ENCODE measurements around the gene PTGES. TPM values are rescaled to one million over a fixed set of nuclear protein-coding genes. Genes with fewer than 3 reads are reported as not detected.

The PTGES gene
- total RNA-seq, 2 donors from 2014 or later, result 1.7 to 2.2 TPM

- Histone ChIP-seq H3K4me1 (ENCODE audit: control insufficient read depth in 1 of 2, low read depth in 2 of 2) (peaks cover 6 to 13% of the 10 kb centered on the region in 2 donors), H3K9me3 (no peaks in the 10 kb centered on the region), H3K36me3 (no peaks in the 10 kb centered on the region), H3K4me3 (no peak overlapping the region), H3K27ac (no peak overlapping the region), H3K27me3 (replicated peaks; ENCODE audit: insufficient read depth) (no peaks in the 10 kb centered on the region)
- no peak for DNase-seq (ENCODE audit: low spot score)
- no peak for ATAC-seq (ENCODE audit: insufficient number of reproducible peaks, low FRiP score, low read depth)
- no peak for TF ChIP-seq CTCF (IDR thresholded peaks at IDR 0.05)
Observed at GRCh38 chr9:129781131-129781530, 28.3 kb upstream of the PTGES start.

GRCh38 chr9:129779560-129780190, 26.8 kb upstream of the PTGES start:
- no peaks in the 10 kb centered on the region for H3K36me3 ChIP-seq
- no peaks in the 10 kb centered on the region for H3K27me3 ChIP-seq (replicated peaks; ENCODE audit: insufficient read depth)

GRCh38 chr9:129778469-129778868, 25.6 kb upstream of the PTGES start:
- Histone ChIP-seq H3K4me3 (no peak overlapping the region), H3K27ac (no peak overlapping the region), H3K27me3 (replicated peaks; ENCODE audit: insufficient read depth) (no peaks in the 10 kb centered on the region), H3K36me3 (no peaks in the 10 kb centered on the region), H3K4me1 (ENCODE audit: control insufficient read depth in 1 of 2, low read depth in 2 of 2) (peaks cover 6 to 13% of the 10 kb centered on the region in 2 donors), H3K9me3 (no peaks in the 10 kb centered on the region)
- no peak for ATAC-seq (ENCODE audit: insufficient number of reproducible peaks, low FRiP score, low read depth)
- TF ChIP-seq CTCF (IDR thresholded peaks at IDR 0.05), result no peak
- DNase-seq (ENCODE audit: low spot score), result no peak

More at GRCh38 chr9:129779560-129780190, 26.8 kb upstream of the PTGES start:
- H3K4me1 ChIP-seq (ENCODE audit: control insufficient read depth in 1 of 2, low read depth in 2 of 2), result peaks cover 6 to 13% of the 10 kb centered on the region in 2 donors
- H3K9me3 ChIP-seq, result no peaks in the 10 kb centered on the region
- TF ChIP-seq CTCF (IDR thresholded peaks at IDR 0.05), result no peak
- no peak for ATAC-seq (ENCODE audit: insufficient number of reproducible peaks, low FRiP score, low read depth)
- no peak overlapping the region for H3K27ac ChIP-seq
- H3K4me3 ChIP-seq, result no peak overlapping the region
- no peak for DNase-seq (ENCODE audit: low spot score)

- Histone ChIP-seq H3K27ac (peak overlapping the region; percentile 36 to 45), H3K27me3 (replicated peaks; ENCODE audit: insufficient read depth) (no peaks in the 10 kb centered on the region), H3K4me1 (ENCODE audit: control insufficient read depth in 1 of 2, low read depth in 2 of 2) (peaks cover 6 to 13% of the 10 kb centered on the region in 2 donors), H3K9me3 (no peaks in the 10 kb centered on the region), H3K36me3 (no peaks in the 10 kb centered on the region), H3K4me3 (no peak overlapping the region)
- DNase-seq (ENCODE audit: low spot score) (no peak), ATAC-seq (ENCODE audit: insufficient number of reproducible peaks, low FRiP score, low read depth) (no peak)
- no peak for TF ChIP-seq CTCF (IDR thresholded peaks at IDR 0.05)
Observed at GRCh38 chr9:129777769-129778130, 24.9 kb upstream of the PTGES start.

- H3K36me3 ChIP-seq, result no peaks in the 10 kb centered on the region
- H3K27ac ChIP-seq, result peak overlapping the region; percentile 45 to 66
- peak; percentile 90 for DNase-seq (ENCODE audit: low spot score)
- peak; percentile 89 for ATAC-seq (ENCODE audit: insufficient number of reproducible peaks, low FRiP score, low read depth)
- H3K4me3 ChIP-seq, result peak overlapping the region; percentile 39
- TF ChIP-seq CTCF (IDR thresholded peaks at IDR 0.05), result no peak
- no peaks in the 10 kb centered on the region for H3K27me3 ChIP-seq (replicated peaks; ENCODE audit: insufficient read depth)
- peaks cover 6 to 13% of the 10 kb centered on the region in 2 donors for H3K4me1 ChIP-seq (ENCODE audit: control insufficient read depth in 1 of 2, low read depth in 2 of 2)
- H3K9me3 ChIP-seq, result no peaks in the 10 kb centered on the region
Observed at GRCh38 chr9:129776938-129777768, 24.3 kb upstream of the PTGES start.
